KOPT-K1 (cell line): ENCODE results near the gene CHRM1.
"Not testable (repeated sequence)": the region's sequence is repeated elsewhere in the genome, so short reads cannot be mapped to it uniquely, and the experiment has no call there.

Source experiments
- H3K27ac ChIP-seq: fragments of 200-600 bp; sonication (generic); 2 replicates; pipeline ENCODE4 v1.5.1; 2016; ENCODE audit warnings: antibody characterized with exemption, mild to moderate bottlenecking, low read depth, low read length; ENCODE audit not compliant: poor library complexity, severe bottlenecking
- H3K36me3 ChIP-seq: fragments of 200-600 bp; sonication (generic); 2 replicates; pipeline ENCODE4 v1.5.1; 2017; ENCODE audit warnings: antibody characterized with exemption, mild to moderate bottlenecking, low read length, moderate library complexity; ENCODE audit not compliant: insufficient read depth
- H3K9me3 ChIP-seq: fragments of 200-600 bp; sonication (generic); 2 replicates; pipeline ENCODE4 v1.5.1; 2017; ENCODE audit warnings: antibody characterized with exemption, low read length, mild to moderate bottlenecking; ENCODE audit not compliant: insufficient read depth, poor library complexity, severe bottlenecking

The CHRM1 gene

DNA sequence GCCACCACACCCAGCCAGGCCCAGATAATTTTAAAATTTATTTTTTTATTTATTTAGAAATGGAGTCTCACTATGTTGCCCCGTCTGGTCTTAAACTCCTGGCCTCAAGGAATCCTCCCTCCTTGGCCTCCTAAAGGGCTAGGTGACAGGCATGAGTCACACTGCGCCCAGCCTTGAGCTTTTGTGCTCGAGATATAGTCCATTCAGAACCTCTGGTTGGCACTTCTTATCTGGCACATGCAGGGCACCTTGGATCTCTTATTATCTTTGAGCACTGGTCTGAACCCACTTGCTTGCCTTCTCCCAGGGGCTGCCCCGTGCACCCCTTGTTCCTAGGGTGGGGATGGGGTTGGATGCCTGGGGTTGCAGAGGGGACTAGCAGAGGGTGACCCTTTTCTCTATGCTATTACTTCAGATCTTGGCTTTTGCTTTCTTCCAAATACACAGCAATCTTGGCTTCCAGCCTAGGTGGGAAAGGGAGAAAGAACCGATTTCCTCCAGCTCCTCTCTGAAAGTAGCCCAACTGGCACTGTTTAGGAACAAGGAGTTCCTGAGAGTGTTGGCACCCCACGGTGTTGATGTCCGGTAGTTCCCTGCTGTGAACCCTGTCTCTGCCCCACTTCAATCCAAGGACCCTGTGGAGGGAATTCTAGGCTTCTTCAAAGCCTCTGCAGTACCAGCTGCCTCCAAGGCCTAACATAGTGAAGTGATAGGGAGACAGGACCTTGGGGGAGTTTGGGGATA lies 41.8 kb downstream of the CHRM1 start:
- Histone ChIP-seq H3K36me3 (peaks cover 67% of the 10 kb centered on the region), H3K27ac (peak overlapping the region; percentile 94), H3K9me3 (no peaks in the 10 kb centered on the region)

DNA sequence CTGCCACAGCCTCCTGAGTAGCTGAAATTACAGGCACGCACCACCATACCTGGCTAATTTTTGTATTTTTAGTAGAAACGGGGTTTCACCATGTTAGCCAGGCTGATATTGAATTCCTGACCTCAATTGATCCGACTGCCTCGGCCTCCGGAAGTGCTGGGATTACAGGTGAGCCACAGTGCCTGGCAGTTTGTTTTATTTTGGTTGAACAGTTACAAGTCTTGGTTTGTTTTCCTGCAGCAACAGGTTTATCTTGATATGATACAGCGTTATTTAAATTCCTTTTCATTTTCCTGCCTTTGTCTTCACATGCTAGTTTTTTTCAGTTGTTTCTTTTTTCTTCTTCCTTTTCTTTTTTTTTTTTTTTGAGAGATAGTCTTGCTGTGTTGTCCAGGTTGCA lies 44.5 kb downstream of the CHRM1 start:
- peaks cover 65% of the 10 kb centered on the region for H3K36me3 ChIP-seq
- no peaks in the 10 kb centered on the region for H3K9me3 ChIP-seq
- no peak overlapping the region for H3K27ac ChIP-seq

DNA sequence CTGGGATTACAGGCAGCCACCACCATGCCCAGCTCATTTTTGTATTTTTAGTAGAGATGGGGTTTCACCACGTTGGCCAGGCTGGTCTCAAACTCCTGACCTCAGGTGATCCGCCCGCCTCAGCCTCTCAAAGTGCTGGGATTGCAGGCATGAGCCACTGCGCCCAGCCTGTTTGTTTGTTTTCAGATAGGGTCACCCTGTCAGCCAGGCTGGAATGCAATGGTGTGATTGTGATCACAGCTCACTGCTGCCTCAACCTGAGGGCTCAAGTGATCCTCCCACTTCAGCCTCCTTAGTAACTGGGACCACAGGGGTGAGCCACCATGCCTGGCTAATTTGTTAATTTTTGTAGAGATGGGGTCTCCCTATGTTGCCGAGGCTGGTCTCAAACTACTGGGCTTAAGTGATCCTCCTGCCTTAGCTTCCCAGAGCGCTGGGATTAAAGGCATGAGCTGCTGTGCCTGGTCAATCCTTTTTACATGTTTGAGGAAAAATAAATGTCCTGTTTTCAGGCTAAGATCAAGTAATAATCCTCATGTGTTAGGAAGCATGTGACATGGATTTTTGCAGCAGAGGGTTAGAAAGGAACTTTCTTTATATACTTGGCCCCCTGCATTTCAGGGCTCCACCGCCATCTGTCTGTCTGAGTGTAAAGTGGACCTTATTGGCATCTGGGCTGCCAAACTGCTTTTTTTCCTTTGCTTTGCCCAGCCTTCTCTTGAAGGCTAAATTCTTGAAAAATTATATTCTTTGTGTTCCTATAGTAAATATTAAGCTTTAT lies 45.3 kb downstream of the CHRM1 start:
- Histone ChIP-seq H3K27ac (no peak overlapping the region), H3K9me3 (no peaks in the 10 kb centered on the region), H3K36me3 (peaks cover 68% of the 10 kb centered on the region)

- H3K9me3 ChIP-seq = no peaks in the 10 kb centered on the region
- peaks cover 69% of the 10 kb centered on the region for H3K36me3 ChIP-seq
Observed at GRCh38 chr11:62874851-62875250, 46.3 kb downstream of the CHRM1 start.

GRCh38 chr11:62865635-62866034 lies 55.5 kb downstream of the CHRM1 start:
- Histone ChIP-seq H3K9me3 (no peaks in the 10 kb centered on the region), H3K36me3 (peaks cover 53% of the 10 kb centered on the region), H3K27ac (no peak overlapping the region)

More at GRCh38 chr11:62874851-62875250, 46.3 kb downstream of the CHRM1 start:
- H3K27ac ChIP-seq = no peak overlapping the region

GRCh38 chr11:62863687-62864335 lies 57.4 kb downstream of the CHRM1 start:
- H3K27ac ChIP-seq = no peak overlapping the region
- peaks cover 57% of the 10 kb centered on the region for H3K36me3 ChIP-seq
- no peaks in the 10 kb centered on the region for H3K9me3 ChIP-seq

DNA sequence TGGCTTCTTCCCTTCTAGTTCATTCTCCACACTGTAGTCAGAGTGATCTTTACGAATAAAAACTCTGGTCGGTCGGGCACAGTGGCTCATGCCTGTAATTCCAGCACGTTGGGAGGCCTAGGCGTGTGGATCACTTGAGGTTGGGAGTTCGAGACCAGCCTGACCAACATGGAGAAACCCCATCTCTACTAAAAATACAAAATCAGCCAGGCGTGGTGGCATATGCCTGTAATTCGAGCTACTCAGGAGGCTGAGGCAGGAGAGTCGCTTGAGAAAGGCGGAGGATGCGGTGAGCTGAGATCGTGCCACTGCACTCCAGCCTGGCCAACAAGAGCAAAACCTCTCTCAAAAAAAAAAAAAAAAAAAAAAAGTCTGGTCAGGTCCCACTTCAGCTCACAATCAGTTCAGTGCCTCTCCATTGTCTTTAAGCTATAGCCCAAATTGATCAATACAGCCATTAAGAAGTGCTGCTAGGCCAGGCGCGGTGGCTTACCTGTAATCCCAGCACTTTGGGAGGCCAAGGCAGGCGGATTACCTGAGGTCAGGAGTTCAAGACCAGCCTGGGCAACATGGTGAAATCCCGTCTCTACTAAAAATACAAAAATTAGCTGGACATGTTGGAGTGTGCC lies 59.5 kb downstream of the CHRM1 start:
- not testable (repeated sequence) for H3K9me3 ChIP-seq, H3K27ac ChIP-seq
- peaks cover 44% of the 10 kb centered on the region for H3K36me3 ChIP-seq

DNA sequence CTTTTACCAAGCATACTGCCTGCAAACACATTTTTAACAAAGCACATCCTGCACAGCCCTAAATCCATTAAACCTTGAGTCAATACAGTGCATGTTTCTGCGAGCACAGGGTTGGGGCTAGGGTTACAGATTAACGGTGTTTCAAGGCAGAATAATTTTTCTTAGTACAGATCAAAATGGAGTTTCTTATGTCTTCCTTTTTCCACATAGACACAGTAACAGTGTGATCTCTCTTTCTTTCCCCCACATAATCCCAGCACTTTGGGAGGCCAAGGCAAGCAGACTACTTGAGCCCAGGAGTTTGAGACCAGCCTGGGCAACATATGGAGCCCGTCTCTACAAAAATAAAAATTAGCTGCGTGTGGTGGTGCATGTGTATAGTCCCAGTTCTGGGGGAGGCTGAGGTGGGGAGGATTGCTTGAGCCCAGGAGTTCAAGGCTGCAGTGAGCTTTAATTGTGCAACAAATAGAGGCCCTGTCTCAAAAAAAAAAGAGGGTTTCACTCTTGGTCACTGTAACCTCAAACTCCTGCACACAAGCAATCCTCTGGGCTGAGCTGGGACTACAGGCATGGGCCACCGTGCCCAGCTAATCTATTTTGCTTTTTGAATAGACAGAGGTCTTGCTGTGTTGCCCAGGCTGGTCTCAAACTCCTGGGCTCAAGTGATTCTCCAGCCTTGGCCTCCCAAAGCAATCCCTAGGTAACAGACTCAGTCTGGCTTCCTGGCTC lies 60.2 kb downstream of the CHRM1 start:
- no peaks in the 10 kb centered on the region for H3K9me3 ChIP-seq
- H3K36me3 ChIP-seq = peaks cover 38% of the 10 kb centered on the region
- no peak overlapping the region for H3K27ac ChIP-seq

DNA sequence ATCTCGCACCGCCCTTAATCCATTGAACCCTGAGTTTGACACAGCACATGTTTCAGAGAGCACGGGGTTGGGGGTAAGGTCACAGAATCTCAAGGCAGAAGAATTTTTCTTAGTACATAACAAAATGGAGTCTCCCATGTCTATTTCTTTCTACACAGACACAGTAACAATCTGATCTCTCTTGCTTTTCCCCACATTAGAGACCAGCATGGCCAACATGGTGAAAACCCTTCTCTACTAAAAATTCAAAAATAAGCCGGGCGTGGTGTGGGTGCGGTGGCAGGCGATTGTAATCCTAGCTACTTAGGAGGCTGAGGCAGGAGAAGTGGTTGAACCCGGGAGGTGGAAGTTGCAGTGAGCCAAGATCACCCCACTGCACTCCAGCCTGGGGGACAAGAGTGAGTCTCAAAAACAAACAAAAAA lies 61.9 kb downstream of the CHRM1 start:
- H3K27ac ChIP-seq, H3K9me3 ChIP-seq: not testable (repeated sequence)
- H3K36me3 ChIP-seq = peaks cover 40% of the 10 kb centered on the region
